ENCODE data around the gene HSPG2.

GRCh38 chr1:21822349-21822748 is 114.8 kb downstream of the HSPG2 start:
- TF ChIP-seq ZBED1 (IDR thresholded peaks at IDR 0.05): no peak
- no peak for TF ChIP-seq GABPA (tag; conservative IDR thresholded peaks at IDR 0.05; ENCODE audit: low read depth)
- no peak for TF ChIP-seq TEAD2 (tag; IDR thresholded peaks at IDR 0.05)
- no peak for TF ChIP-seq CTCF (IDR thresholded peaks at IDR 0.05 in 2 of 3, conservative IDR thresholded peaks at IDR 0.05 in 1 of 3; ENCODE audit: insufficient read depth in 2 of 3, low read depth in 1 of 3, low read length in 3 of 3)
- TF ChIP-seq GTF2F1 (IDR thresholded peaks at IDR 0.05; ENCODE audit: low read depth, low read length): no peak
- TF ChIP-seq RFX7 (CRISPR knock-in tag; IDR thresholded peaks at IDR 0.05): no peak
- no peak for TF ChIP-seq MECOM (CRISPR knock-in tag; IDR thresholded peaks at IDR 0.05)
- no peak for TF ChIP-seq HINFP (tag; conservative IDR thresholded peaks at IDR 0.05; ENCODE audit: low read depth)
